ENCODE data around the gene ECHDC1. TPM values are rescaled to one million over a fixed set of nuclear protein-coding genes. Genes with fewer than 3 reads are reported as not detected.

ECHDC1 gene
- total RNA-seq, 3 donors from 2014 or later, result 78.1 to 104 (median 102) TPM

DNA sequence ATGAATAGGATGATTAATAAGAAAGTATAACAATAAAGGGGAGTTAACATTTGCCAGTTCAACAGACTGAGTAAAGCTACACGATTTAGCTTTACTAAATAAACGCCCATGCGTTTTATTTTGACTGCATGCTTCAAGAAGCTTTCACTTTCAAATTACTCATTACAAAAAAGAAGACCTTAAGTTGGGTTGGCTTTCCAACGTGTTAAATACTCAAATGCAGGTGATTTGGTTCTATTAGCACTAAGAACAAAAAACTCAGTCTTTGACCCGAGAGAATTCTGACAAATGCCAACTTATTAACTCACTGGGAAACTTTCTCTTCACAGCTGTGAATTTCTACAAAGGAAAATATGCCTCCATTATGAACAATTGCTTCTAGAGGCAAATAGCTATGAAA lies 51.9 kb downstream of the ECHDC1 start:
- Histone ChIP-seq H3K36me3 (ENCODE audit: low read depth) (no peaks in the 10 kb centered on the region), H3K4me3 (no peak overlapping the region), H3K9me3 (no peaks in the 10 kb centered on the region), H3K4me1 (ENCODE audit: low read depth) (no peaks in the 10 kb centered on the region)
- intact Hi-C loops (cut with DNase I, micrococcal nuclease), result no loop called here
- TF ChIP-seq, protein P1, sequence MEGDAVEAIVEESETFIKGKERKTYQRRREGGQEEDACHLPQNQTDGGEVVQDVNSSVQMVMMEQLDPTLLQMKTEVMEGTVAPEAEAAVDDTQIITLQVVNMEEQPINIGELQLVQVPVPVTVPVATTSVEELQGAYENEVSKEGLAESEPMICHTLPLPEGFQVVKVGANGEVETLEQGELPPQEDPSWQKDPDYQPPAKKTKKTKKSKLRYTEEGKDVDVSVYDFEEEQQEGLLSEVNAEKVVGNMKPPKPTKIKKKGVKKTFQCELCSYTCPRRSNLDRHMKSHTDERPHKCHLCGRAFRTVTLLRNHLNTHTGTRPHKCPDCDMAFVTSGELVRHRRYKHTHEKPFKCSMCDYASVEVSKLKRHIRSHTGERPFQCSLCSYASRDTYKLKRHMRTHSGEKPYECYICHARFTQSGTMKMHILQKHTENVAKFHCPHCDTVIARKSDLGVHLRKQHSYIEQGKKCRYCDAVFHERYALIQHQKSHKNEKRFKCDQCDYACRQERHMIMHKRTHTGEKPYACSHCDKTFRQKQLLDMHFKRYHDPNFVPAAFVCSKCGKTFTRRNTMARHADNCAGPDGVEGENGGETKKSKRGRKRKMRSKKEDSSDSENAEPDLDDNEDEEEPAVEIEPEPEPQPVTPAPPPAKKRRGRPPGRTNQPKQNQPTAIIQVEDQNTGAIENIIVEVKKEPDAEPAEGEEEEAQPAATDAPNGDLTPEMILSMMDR (IDR thresholded peaks at IDR 0.05), result no peak
- no peak for DNase-seq
- no peak for ATAC-seq

DNA sequence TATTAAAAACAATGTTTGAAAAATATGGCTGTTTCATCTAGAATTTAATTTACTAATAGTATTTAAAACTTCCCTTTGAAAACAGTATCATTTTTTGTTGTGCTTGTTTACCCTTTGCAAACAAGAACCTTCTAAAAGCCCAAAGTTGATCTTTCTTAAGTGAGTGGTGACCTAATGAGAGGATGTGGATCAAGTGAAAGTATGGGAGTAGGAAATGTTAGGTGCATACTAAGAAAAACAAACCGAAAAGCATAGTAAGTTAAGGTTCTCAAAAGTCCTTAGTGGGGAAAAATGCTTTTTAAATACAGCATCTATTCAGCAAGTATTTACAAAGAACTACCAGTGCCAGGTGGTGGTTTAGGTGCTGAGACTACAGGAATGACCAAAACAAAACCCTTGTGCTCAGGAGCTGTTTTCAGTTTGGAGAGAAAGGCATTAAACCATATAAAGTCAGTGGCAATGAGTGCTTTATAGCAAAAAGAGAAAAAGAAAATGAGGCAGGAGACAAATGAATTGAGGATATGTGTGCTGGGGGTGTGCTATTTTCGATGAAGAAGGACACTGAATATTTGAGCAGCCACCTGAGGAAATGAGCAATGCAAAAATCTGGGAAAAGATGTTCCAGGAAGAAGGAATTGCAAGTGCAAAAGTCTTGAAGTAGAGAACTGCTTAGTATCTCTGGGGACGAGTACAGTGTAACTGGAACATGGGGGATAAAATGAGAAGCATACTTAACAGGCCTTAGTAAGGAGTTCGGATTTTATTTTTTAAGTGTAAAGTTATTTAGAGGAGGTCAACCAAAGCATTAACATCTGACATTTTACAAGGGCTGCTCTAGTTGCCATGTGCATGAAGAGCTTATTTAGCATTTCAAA lies 52.8 kb downstream of the ECHDC1 start:
- TF ChIP-seq, protein P1 (IDR thresholded peaks at IDR 0.05), result no peak

DNA sequence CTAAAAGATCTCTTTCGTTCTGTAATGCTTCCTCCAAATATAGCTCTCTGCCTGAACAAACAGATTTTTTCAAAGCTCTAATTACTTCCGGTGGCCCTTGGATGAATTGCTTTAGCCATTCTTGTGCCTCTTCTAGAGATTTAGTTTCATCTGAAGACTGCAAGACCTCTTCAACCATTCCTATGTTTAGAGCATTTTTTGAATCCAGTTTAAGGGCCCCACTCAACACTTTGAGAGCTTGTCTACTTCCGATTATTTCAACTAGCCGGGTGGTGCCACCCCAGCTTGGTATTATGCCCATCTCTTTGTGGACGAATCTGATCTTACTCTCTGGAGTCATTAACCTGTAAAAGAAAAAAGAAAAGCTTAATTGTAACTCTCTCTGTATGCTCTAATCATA lies 53.5 kb downstream of the ECHDC1 start:
- Histone ChIP-seq H3K9me3 (no peaks in the 10 kb centered on the region), H3K36me3 (ENCODE audit: low read depth) (no peaks in the 10 kb centered on the region), H3K4me1 (ENCODE audit: low read depth) (no peaks in the 10 kb centered on the region), H3K4me3 (no peak overlapping the region)
- no peak for DNase-seq
- TF ChIP-seq, protein P1 (IDR thresholded peaks at IDR 0.05), result no peak
- intact Hi-C loops (cut with DNase I, micrococcal nuclease), result no loop called here
- no peak for ATAC-seq

More for the DNA sequence above, 52.8 kb downstream of the ECHDC1 start:
- ATAC-seq, result no peak
- H3K4me1 ChIP-seq (ENCODE audit: low read depth), result no peaks in the 10 kb centered on the region
- intact Hi-C loops (cut with DNase I, micrococcal nuclease), result no loop called here
- no peak overlapping the region for H3K4me3 ChIP-seq
- no peak for DNase-seq
- H3K36me3 ChIP-seq (ENCODE audit: low read depth), result no peaks in the 10 kb centered on the region
- H3K9me3 ChIP-seq, result no peaks in the 10 kb centered on the region

DNA sequence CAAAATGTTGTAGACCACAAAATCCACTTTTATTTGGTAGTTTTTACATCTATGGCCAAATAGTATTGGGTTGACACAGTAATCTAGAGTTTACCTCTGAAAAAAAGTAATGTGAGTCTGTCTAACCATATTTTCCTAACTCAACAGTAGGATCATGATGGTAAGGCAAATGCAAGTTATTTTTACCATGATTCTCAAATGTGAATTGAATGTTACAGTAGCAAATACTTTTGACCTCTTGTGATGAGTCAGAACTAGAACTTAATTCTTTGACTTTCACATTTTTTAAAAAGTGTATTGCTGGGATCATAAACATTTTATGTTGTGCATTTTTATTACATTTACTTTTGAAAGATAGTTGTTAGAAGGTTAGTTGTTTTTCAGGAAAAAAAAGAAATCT lies 54.7 kb downstream of the ECHDC1 start:
- no peak overlapping the region for H3K4me3 ChIP-seq
- H3K9me3 ChIP-seq, result no peaks in the 10 kb centered on the region
- no peaks in the 10 kb centered on the region for H3K36me3 ChIP-seq (ENCODE audit: low read depth)
- ATAC-seq (no peak), DNase-seq (no peak)
- H3K4me1 ChIP-seq (ENCODE audit: low read depth), result no peaks in the 10 kb centered on the region
- TF ChIP-seq, protein P1 (IDR thresholded peaks at IDR 0.05), result no peak
- intact Hi-C loops (cut with DNase I, micrococcal nuclease), result no loop called here

DNA sequence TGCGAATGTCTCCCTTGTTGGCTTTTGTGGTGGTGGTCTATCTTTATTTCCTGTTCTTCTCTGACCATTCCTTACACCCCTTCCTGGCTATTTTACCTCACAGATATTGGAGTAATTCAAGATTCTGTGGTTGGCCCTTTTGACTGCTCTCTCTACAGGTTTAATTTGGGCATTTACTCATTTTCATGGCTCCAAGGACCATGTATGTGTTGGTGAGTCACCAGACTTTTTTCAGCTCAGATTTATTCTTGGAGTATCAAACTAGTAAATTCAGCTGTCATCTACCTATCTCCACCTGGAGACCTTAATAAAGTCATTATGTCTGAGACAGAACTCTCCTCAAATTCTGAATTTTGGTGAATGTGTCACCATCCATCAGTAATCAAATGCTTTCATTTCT lies 61.2 kb downstream of the ECHDC1 start:
- DNase-seq (no peak), ATAC-seq (no peak)
- intact Hi-C loops (cut with DNase I, micrococcal nuclease), result no loop called here
- H3K4me1 ChIP-seq (ENCODE audit: low read depth), result no peaks in the 10 kb centered on the region
- TF ChIP-seq, protein P1 (IDR thresholded peaks at IDR 0.05), result no peak
- no peaks in the 10 kb centered on the region for H3K9me3 ChIP-seq
- no peak overlapping the region for H3K4me3 ChIP-seq
- H3K36me3 ChIP-seq (ENCODE audit: low read depth), result no peaks in the 10 kb centered on the region

Measured in mucosa of descending colon (tissue), 3 donors.